Stimulated activated CD4-positive, alpha-beta T cell treated with anti-CD3 and anti-CD28 coated beads, Interleukin-15, amount 100 ng/mL, for 24 hours (primary cell): ENCODE data around the gene EEF2KMT.
"Not testable (repeated sequence)": the region's sequence is repeated elsewhere in the genome, so short reads cannot be mapped to it uniquely, and the experiment has no call there.

Experiments used
- DNase-seq: peaks from one replicate; pipeline ENCODE4 v3.0.0-alpha.2; 2020

EEF2KMT gene

DNA sequence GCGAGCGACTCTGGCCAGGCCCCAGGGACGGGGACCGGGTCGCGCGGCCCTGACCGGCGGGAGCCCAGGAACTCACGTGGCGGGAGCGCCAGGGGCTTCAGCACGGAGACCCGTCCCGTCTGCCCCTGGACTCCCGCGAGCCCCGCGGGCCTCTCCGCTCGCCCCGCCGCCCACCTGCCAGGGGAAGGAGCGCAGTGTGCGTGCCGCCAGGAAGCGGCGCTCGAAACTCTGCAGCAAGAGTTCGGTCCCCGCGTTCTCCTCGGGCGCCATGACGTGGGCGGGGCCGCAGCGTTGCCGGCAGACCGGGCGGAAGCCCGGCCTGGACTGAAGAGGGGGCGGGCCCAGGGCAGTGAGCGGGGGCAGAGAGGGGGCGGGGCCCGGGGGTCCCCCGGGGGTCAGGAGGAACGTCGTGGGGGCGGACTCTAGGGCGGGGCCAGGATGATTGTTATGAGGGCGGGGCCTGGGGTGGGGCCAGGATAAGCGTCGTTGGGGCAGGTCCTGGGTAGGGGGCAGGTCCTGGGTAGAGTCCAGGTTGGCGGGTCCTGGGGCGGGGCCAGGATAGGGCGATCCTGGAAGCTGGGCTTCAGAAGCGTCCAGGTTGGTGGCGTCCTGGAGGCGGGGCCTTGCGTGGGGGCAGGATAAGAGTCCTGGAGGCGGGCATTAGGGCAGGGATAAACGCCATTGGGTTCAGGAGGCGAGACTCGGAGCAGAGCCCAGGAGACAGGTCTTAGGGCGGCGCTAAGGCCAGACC lies at the start of gene EEF2KMT:
EEF2KMT (minus strand) TSS at position 326 of the 751 bp plus-strand sequence; CDS start at position 270, 56 bp downstream.
- DNase-seq = peak; percentile 99

DNA sequence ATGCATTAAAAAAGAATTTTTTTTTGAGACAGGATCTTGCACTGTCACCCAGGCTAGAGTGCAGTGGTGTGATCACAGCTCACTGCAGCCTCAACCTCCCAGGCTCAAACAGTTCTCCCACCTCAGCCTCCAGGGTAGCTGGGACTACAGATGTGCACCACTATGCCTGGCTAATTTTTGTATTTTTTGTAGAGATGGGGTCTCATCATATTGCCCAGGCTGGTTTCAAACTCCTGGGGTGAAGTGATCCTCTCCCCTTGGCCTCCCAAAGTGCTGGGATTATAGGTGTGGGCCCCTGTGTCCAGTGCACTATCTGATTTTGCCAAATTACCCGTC lies 47.0 kb upstream of the EEF2KMT start:
- DNase-seq = not testable (repeated sequence)

DNA sequence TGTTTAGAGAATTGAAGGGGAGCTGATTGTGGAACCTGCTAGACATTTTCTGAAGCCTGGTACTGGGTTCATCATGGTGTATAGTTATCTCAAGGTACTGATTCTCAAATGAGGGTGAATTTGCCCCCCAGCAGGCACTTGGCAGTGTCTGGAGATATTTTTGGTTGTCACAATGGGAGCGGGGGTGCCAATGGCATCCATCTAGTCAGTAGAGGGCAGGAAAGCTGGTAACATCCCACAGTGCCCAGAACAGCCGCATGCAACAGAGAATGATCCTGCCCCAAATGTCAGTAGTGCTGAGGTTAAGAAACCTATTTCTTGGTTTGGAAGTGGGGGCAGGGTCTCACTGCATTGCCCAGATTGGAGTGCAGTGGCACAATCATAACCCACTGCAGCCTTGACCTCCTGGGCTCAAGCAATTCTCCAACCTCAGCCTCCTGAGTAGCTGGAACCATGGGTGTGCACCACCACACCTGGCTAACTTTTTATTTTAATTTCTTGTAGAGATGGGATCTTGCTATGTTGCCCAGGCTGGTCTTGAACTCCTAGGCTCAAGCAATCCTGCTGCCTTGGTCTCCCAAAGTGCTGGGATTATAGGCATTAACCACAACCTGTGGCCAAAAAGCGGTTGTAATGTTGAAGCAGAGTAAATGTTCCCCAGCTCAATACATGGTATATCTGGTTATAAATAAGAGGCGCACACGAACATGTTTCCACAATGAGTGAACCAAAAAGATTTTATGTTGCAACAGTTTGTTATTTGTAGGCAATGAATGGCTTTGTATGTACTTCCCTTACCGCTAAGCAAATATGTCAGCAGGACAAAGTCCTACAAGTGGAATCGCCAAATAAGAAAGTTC lies 46.4 kb upstream of the EEF2KMT start:
- no peak for DNase-seq

DNA sequence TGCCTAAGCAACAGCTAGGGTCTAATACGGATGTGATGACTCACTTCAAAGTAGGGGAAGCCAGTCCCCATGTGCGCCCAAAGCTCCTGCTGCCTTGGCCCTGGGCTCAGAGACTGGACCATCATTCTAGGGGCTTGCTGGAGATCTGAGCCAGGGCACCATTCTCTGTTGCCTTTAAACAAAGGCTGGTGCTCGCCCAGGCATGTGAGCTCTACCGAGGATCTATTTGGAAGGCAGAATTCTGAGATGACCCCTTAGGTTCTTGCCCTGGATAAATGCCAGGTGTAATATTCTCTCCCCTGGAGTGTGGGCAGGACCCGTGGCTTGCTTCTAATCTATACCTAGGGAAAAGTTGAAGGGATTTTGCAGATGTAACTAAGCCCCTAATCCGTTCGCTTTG lies 42.6 kb upstream of the EEF2KMT start:
- not testable (repeated sequence) for DNase-seq

DNA sequence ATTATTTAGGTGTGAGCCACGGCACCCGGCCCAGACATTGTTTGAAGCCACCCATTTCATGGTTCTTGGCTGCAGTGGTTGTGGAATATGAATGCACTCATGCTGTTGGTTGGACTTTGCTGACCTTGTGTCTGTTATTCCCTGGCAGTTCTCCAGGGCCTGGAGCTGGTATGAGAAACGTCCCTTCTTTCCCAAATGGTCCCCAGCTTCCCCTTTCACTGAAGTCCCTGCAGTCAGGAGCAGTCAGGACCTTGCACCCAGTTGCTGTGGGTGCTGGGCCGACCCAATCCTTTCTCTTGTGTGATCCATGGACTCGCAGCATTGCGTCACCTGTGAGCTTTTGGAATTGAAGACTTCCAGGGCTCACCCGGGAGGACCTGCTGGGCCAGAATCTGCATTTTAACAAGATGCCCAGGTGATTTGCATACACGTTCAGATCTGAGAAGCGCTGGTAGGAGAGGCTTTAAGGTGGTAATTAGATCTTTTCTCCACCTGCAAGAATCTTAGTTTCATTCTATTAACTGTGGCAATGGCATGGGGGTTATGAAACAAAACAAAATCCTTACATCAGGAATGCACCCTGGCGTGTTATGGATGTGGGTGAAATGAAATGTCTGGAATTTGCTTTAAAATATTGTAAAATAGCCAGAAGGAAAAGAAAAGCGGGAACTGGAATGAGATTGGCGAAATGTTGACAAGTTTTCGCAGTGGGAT lies 37.3 kb upstream of the EEF2KMT start:
- not testable (repeated sequence) for DNase-seq

DNA sequence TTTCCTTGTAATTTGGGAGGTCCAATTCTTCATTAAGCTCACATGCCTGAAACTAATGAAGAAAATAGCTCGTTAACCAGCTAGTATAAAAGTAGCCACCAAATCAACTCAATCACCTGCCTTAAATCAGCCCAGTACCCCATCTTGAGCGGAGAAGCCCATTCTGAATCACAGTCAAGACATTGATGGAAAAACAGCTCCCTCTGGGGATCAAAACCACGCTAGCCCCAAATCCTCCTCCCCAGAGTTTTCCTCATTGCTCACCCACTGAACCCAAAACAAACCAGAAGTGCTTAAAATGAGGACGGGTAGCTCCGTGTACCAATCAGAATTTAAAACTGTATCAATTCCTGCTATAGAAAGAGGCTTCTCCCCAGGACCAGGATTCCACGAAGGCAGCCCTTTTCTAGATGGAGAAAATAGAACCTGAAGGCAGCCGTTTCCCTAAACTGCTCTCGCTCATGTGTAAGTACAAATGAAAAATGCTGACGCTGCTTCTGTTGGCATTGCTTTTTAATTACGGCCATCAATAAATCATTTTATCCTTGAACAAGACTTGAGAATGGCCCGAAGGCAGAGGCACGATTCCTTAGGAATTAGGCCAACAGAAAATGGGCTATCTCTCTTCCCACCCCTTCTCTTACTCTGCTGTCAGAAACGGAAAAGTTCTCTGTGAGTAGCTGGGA lies 35.5 kb upstream of the EEF2KMT start:
- not testable (repeated sequence) for DNase-seq

DNA sequence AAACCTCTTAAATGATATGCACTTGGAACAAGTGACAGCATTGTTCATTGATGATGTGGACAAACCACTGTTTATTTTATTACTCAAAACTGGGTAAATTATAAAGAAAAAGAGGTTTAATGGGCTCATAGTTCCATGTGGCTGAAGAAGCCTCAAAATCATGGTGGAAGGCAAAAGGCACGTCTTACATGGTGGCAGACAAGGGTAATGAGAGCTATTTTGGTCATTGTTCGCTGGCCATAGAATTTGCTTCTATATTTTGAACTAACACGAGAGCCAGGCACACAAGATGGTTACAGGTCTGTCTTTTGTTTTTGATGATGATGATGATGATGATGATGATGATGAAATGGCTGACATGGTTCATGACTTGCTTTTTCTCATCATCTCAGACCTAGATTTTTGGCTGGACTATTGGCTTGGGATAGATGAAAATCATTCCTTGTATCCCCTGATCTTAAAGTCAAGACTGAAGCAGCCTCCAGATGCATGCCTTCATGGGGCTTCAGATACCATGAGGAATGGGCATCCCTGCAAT lies 33.9 kb upstream of the EEF2KMT start:
- DNase-seq = not testable (repeated sequence)

GRCh38 chr16:5117300-5118087 lies 19.9 kb upstream of the EEF2KMT start:
- peak; percentile 41 for DNase-seq

DNA sequence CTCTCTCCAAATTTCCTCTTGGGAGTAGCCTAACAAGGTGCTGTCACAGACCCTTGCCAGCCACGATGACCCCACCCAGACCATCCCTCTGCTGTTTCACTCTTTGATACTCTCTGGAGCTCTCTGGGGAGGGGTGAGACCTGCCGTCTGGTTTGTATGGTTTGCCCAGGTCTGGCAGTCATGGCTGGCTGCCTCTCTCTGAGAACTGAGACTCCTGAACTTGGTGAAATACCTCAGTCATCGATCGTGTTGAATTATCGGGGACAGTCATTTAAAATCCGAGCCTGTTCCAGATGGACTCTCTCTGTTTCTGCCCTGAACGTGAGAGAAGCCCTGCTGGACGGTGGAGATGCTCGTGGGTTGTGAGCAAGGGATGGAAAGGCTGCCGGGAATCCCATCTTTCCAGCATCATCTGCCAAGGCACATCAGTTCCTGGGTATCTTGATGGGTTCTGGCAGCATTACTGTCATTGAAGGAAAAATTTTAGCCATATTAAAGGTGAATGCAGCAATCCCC lies 19.2 kb upstream of the EEF2KMT start:
- not testable (repeated sequence) for DNase-seq

DNA sequence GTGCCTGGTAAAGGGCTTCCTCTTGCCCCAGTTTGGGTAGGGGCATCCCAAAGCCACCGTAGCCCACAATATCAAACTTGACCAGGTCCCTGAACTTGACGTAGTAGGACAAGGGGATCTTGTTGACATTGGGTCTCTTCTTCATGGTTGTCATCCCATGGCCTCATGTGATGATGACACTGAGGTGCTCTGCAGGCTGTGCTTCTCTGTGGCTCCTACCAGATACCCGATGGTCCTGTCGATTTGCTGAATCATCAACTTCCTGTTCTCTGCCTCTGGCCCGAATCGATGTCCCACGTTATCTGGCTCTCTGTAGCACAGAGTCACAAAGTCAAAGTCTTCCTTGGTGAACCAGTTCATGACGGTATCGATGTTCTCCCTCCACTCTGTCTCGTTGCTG lies 13.3 kb upstream of the EEF2KMT start:
- not testable (repeated sequence) for DNase-seq

DNA sequence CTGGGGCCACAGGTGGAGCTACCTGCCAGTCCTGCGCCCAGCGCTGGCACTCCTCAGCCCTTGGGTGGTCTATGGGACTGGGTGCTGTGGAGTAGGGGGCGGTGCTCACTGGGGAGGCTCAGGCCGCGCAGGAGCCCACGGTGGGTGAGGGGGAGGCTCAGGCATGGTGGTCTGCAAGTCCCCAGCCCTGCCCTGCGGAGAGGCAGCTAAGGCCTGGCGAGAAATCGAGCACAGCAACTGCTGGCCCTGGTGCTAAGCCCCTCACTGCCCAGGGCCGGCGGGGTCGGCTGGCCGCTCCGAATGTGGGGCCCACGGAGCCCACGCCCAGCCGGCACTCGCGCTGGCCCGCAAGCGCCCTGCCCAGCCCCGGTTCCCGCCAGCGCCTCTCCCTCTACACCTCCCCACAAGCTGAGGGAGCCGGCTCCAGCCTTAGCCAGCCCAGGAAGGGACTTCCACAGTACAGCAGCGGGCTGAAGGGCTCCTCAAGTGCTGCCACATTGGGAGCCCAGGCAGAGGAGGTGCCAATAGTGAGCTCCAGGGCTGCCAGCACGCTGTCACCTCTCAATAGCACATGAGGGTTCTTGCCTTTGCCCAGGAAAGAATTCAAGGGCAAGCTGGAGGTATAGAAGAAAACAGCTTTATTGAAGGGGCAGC lies 11.0 kb upstream of the EEF2KMT start:
- DNase-seq = no peak

- DNase-seq = not testable (repeated sequence)
Measured at GRCh38 chr16:5105039-5105438, 7.4 kb upstream of the EEF2KMT start.

- DNase-seq = not testable (repeated sequence)
Measured at GRCh38 chr16:5103296-5104032, 5.9 kb upstream of the EEF2KMT start.

GRCh38 chr16:5099174-5099573 lies 1.6 kb upstream of the EEF2KMT start:
- not testable (repeated sequence) for DNase-seq

- DNase-seq = peak; percentile 81
Measured at GRCh38 chr16:5098221-5099159, 895 bp upstream of the EEF2KMT start.

DNA sequence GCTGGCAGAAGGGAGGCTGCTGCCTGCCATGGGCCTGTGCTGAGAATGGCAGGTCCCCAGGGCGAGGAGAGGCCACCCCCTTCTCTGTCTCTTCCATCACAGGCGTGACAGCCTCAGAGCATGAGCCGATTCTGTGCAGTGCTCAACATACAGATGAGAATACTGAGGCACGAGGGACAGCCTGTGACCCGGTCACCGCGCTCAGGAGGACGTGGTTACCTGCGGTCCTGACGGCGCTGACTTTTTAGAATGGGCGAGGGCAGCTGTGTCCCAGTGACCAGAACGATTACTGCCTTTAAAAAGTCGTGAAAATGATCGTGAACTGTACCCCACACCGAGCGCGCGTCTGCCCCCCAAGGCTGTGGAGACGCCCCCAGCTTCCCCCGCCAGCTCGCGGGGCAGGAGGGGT lies 530 bp downstream of the EEF2KMT start:
- DNase-seq = peak; percentile 54

- DNase-seq = not testable (repeated sequence)
Measured at GRCh38 chr16:5096437-5097060, 1.0 kb downstream of the EEF2KMT start.

DNA sequence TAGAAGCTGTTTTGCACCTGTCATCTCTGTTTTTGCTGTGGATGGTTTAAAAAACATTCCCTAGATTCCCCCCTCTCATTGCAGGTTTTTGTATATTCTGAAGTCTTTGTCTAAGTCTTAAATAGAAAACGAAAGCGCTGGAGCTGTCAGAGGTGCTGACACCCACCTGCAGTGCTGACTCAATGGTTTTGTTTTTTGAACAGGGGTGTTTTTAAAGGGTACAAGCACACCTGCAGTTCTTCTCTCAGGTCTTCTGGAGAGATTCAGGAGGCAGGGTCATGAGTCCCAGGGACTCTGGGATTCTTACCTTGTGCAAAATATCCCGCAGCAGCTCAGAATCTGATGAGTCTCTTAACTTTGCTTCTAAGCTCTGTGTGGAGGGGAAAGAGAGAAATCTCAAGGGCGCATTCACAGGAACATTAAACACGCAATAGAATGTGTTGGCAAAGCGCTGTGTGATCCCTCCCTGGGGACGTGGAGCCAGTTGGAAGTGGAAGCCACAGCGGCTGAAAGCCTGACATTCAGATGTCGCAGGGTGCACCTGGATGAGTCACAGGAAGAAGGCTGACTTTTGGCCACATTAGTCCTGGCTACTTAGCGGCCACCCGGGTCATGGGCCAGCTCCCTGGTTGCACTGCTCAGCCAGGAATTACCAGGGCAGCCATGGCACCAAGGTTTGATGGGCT lies 2.3 kb downstream of the EEF2KMT start:
- not testable (repeated sequence) for DNase-seq
